AG09319 (cell line): ENCODE measurements around the gene EPN3.

Source experiments
- DNase-seq: peaks from one replicate; pipeline ENCODE4 v3.0.0-alpha.2; 2010; ENCODE audit warnings: low read depth; ENCODE audit errors: extremely low read depth
- CTCF ChIP-seq: IDR thresholded peaks from 2 replicates; pipeline ENCODE4 v1.5.1; 2011; ENCODE audit warnings: low read depth, mild to moderate bottlenecking, inconsistent platforms, low read length, moderate library complexity

EPN3 gene

GRCh38 chr17:50579399-50579798, 46.9 kb downstream of the EPN3 start:
- TF ChIP-seq CTCF, result no peak
- no peak for DNase-seq

- no peak for DNase-seq
- no peak for TF ChIP-seq CTCF
Measured at GRCh38 chr17:50580646-50581045, 48.1 kb downstream of the EPN3 start.

- DNase-seq, result no peak
- no peak for TF ChIP-seq CTCF
Measured at GRCh38 chr17:50581316-50581715, 48.8 kb downstream of the EPN3 start.

GRCh38 chr17:50582741-50583140, 50.2 kb downstream of the EPN3 start:
- TF ChIP-seq CTCF, result no peak
- no peak for DNase-seq

GRCh38 chr17:50583641-50584040, 51.1 kb downstream of the EPN3 start:
- no peak for TF ChIP-seq CTCF
- DNase-seq, result no peak

GRCh38 chr17:50584116-50584515, 51.6 kb downstream of the EPN3 start:
- no peak for TF ChIP-seq CTCF
- no peak for DNase-seq

GRCh38 chr17:50584749-50585148, 52.2 kb downstream of the EPN3 start:
- TF ChIP-seq CTCF, result no peak
- DNase-seq, result no peak
